Loucy (cell line): ENCODE data around the gene RIPOR3.

Experiments
- CTCF ChIP-seq: fragments of 200-600 bp; sonication (generic); conservative IDR thresholded peaks from 2 replicates; pipeline ENCODE4 v1.5.1; 2014; ENCODE audit warnings: mild to moderate bottlenecking, antibody characterized with exemption, low read length
- EZH2phosphoT487 ChIP-seq: fragments of 200-600 bp; IDR thresholded peaks from 2 replicates; pipeline ENCODE4 v1.6.1; 2018; ENCODE audit warnings: antibody characterized with exemption, mild to moderate bottlenecking, moderate library complexity, borderline replicate concordance

- TF ChIP-seq CTCF: no peak
- TF ChIP-seq EZH2phosphoT487: no peak
Measured at GRCh38 chr20:50567860-50568548, 123.3 kb downstream of the RIPOR3 start.
